ENCODE results near the gene COBL. TPM values are rescaled to one million over a fixed set of nuclear protein-coding genes. Genes with fewer than 3 reads are reported as not detected.

The COBL gene
- total and polyA plus RNA-seq, 2 donors (not counting 3 experiments of a cell fraction or from before 2014, with no cell fraction given) = 0.11 TPM; not detected in 1

- no peak overlapping the region for H3K27ac ChIP-seq (ENCODE audit: insufficient read depth, low read depth, low read length)
- ChIA-PET POLR2A (no interaction called here), CTCF (interaction anchor here (1.4 kb wide), 1 partner anchor 38 kb away, joined by 3 read pairs; no protein-coding TSS in a partner anchor)
- no peak for TF ChIP-seq EZH2 (IDR thresholded peaks at IDR 0.05; ENCODE audit: borderline replicate concordance, low read depth, low read length, severe bottlenecking)
- TF ChIP-seq POLR2AphosphoS5 (IDR thresholded peaks at IDR 0.05; ENCODE audit: insufficient read depth, low read depth, low read length) = no peak
- TF ChIP-seq GATA2 (IDR thresholded peaks at IDR 0.05; ENCODE audit: insufficient read depth, insufficient read length, low read depth, low read length) = no peak
- TF ChIP-seq CTCF (IDR thresholded peaks at IDR 0.05; ENCODE audit: extremely low read depth in 1 of 2, insufficient read depth in 1 of 2, low read depth in 1 of 2, low read length in 2 of 2) = no peak
- TF ChIP-seq FOS (IDR thresholded peaks at IDR 0.05; ENCODE audit: borderline replicate concordance, insufficient read depth, low read length) = no peak
- no peak for TF ChIP-seq JUN (IDR thresholded peaks at IDR 0.05; ENCODE audit: borderline replicate concordance, insufficient read depth, insufficient read length, low read depth)
- TF ChIP-seq MYC (IDR thresholded peaks at IDR 0.05; ENCODE audit: low read depth, low read length) = no peak
- no peak for TF ChIP-seq POLR2A (IDR thresholded peaks at IDR 0.05; ENCODE audit: low read depth, low read length)
- TF ChIP-seq MAX (IDR thresholded peaks at IDR 0.05; ENCODE audit: insufficient read depth, insufficient read length) = no peak
- FAIRE-seq = no peak
- no peaks in the 10 kb centered on the region for H3K9me1 ChIP-seq (replicated peaks; ENCODE audit: control insufficient read depth, extremely low read depth, insufficient read depth, low read length)
- H3K9me3 ChIP-seq (replicated peaks; ENCODE audit: control insufficient read depth, insufficient read depth, low read length) = no peaks in the 10 kb centered on the region
- H3K79me2 ChIP-seq (ENCODE audit: control insufficient read depth, insufficient read depth, low read length) = no peaks in the 10 kb centered on the region
- no peak overlapping the region for H3K9ac ChIP-seq (replicated peaks; ENCODE audit: extremely low read depth, insufficient read depth, low read length)
- dilution Hi-C loops (cut with MboI; ENCODE audit: extremely low pct_ligation_motif_present, low sequenced_read_pairs) (no loop called here), intact Hi-C loops (cut with micrococcal nuclease) (no loop called here)
- BruUV-seq (replicated peaks) = no TSS peak
- no peak overlapping the region for H3K4me3 ChIP-seq (replicated peaks in 1 of 3; ENCODE audit: insufficient read depth in 1 of 3, low read depth in 1 of 3, low read length in 3 of 3)
- no peak overlapping the region for H2AFZ ChIP-seq (ENCODE audit: low read depth, low read length)
- no peak for DNase-seq (ENCODE audit: low read depth, low spot score)
- H3K4me2 ChIP-seq (ENCODE audit: insufficient read depth, low read length) = no peak overlapping the region
- no peaks in the 10 kb centered on the region for H3K27me3 ChIP-seq (ENCODE audit: control insufficient read depth in 2 of 2, insufficient read depth in 2 of 2, low read length in 2 of 2)
- H3K36me3 ChIP-seq (ENCODE audit: control insufficient read depth in 2 of 2, extremely low read depth in 1 of 2, insufficient read depth in 2 of 2, low read length in 2 of 2) = no peaks in the 10 kb centered on the region
- no peaks in the 10 kb centered on the region for H4K20me1 ChIP-seq (replicated peaks; ENCODE audit: control insufficient read depth, extremely low read depth, insufficient read depth, low read length)
- H3K4me1 ChIP-seq (ENCODE audit: control insufficient read depth, extremely low read depth, insufficient read depth, low read length) = no peaks in the 10 kb centered on the region
Measured at GRCh38 chr7:51198654-51199053, 118.0 kb downstream of the COBL start.
